Stomach (tissue), 9 donors: Measurements from ENCODE around the gene FAM25A. TPM values are rescaled to one million over a fixed set of nuclear protein-coding genes. Genes with fewer than 3 reads are reported as not detected.

Source experiments
- DNase-seq, 2 donors: peaks; one replicate each; pipeline versions ENCODE4 v3.0.0 to v3.0.0-alpha.2; 2013 to 2019
- H3K27ac ChIP-seq, 5 donors: fragments of 200-600 bp in 4 of 5; sonication (generic) in 4 of 5; one replicate each; pipeline ENCODE4 v1.5.1; 2013 to 2019; ENCODE audit warnings: mild to moderate bottlenecking in 1 of 5, moderate library complexity in 1 of 5
- H3K27me3 ChIP-seq, 3 donors: fragments of 200-600 bp; sonication (generic); one replicate each; pipeline ENCODE4 v1.5.1; 2017 to 2019; ENCODE audit warnings: mixed run types in 1 of 3
- H3K36me3 ChIP-seq, 4 donors: fragments of 200-600 bp; sonication (generic); 1 replicate in 3 of 4; 2 replicates in 1 of 4; pipeline ENCODE4 v1.5.1; 2016 to 2019
- H3K4me1 ChIP-seq, 4 donors: fragments of 200-600 bp; sonication (generic); one replicate each; pipeline ENCODE4 v1.5.1; 2016 to 2019
- H3K4me3 ChIP-seq, 4 donors: fragments of 200-600 bp; sonication (generic) in 3 of 4; one replicate each; pipeline ENCODE4 v1.5.1; 2016 to 2019; ENCODE audit warnings: mild to moderate bottlenecking in 1 of 4
- H3K9me3 ChIP-seq, 4 donors: fragments of 200-600 bp; sonication (generic); one replicate each; pipeline ENCODE4 v1.5.1; 2016 to 2019
- CTCF ChIP-seq, 7 experiments: fragments of 450-650 bp in 4 of 7; fragments of 200-600 bp in 3 of 7; sonication (generic) in 3 of 7; IDR thresholded peaks; one replicate each; pipeline ENCODE4 v1.5.1; 2016 to 2019; ENCODE audit warnings: antibody characterized with exemption in 7 of 7, control low read depth in 2 of 7, mild to moderate bottlenecking in 1 of 7
- POLR2A ChIP-seq, 4 donors: fragments of 450-650 bp; IDR thresholded peaks; one replicate each; pipeline ENCODE4 v1.6.1; 2016; ENCODE audit warnings: antibody characterized with exemption in 4 of 4, control low read depth in 2 of 4, mild to moderate bottlenecking in 1 of 4, moderate library complexity in 1 of 4
- POLR2AphosphoS5 ChIP-seq, 3 donors: sonication (generic); formaldehyde crosslinking; IDR thresholded peaks; one replicate each; pipeline ENCODE4 v1.6.1; 2016; ENCODE audit warnings: antibody characterized with exemption in 3 of 3
- WGBS, 5 donors: extraction: QIAGEN DNeasy Blood & Tissue Kit in 3 of 5; methylation state at CpG; one replicate each; pipeline versions ENCODE4 v1.1.5 to v1.1.7; 2013 to 2018; 5-methylcytosine and 5-hydroxymethylcytosine counted together
- intact Hi-C: fragments of 100-400 bp; cut with DNase I; formaldehyde crosslinking; loops from one replicate; pipeline ENCODE4 v1.15.1; 2023; ENCODE audit warnings: low total_unique reads
- polyA plus RNA-seq, 3 donors: library from polyadenylated mRNA; stranded (reverse); fragments of 200-250 nt; gene quantifications; one replicate each; pipeline ENCODE4 v1.2.3, GENCODE V29; 2013
- small RNA-seq, 4 donors: library from RNA; depleted of rRNA; stranded (forward); fragments of <200 nt; gene quantifications; one replicate each; pipeline ENCODE3, GENCODE V24; 2016
- total RNA-seq, 5 donors: library from RNA; depleted of rRNA; stranded (reverse); fragments of >200 nt; gene quantifications; one replicate each; pipeline versions ENCODE4 v1.1.0 to v1.2.3, GENCODE V29; 2014 to 2016
- donor health status: healthy with polysubstance abuse.
- donor health status: Bipolar disorder and iron deficiency.
- donor health status: healthy.

Gene FAM25A
- total and polyA plus RNA-seq, 8 donors: 11.9 TPM; not detected in 7

GRCh38 chr10:87072449-87072848 is 52.4 kb downstream of the FAM25A start:
- Histone ChIP-seq H3K36me3 (peaks cover 17 to 82% (median 74%) of the 10 kb centered on the region in 4 donors), H3K4me3 (no peak overlapping the region), H3K4me1 (no peaks in the 10 kb centered on the region), H3K9me3 (no peaks in the 10 kb centered on the region), H3K27ac (no peak overlapping the region), H3K27me3 (no peaks in the 10 kb centered on the region)
- TF ChIP-seq POLR2AphosphoS5 (IDR thresholded peaks at IDR 0.05) (no peak), POLR2A (IDR thresholded peaks at IDR 0.05) (no peak), CTCF (IDR thresholded peaks at IDR 0.05) (no peak)
- intact Hi-C loops: no loop called here
- DNase-seq: no peak
- 44 to 71% (median 55%) methylated on average over 2 of the region's 2 CpGs for WGBS, 5 donors

Small RNA genes lying within 50 kb of the gene (small RNA-seq; reads per million reads assigned to genes)
- gene AL136982.5 (0 reads per million in 4 donors), gene BMS1P3 (0 reads per million in 4 donors), gene FAM25A (0 reads per million in 4 donors), gene RNU6-529P (0 reads per million in 4 donors)

Other genes starting within 250 kb of the FAM25A start
- gene MMRN2, start 62.7 kb upstream of the FAM25A start, total RNA-seq: 10 to 100 TPM in 3 of 5 donors, 1 to 10 TPM in 2; 1.8 to 40.0 (median 12.9) TPM
- 1 to 10 TPM in 2 of 3 donors, under 1 TPM in 1; 1.00 to 5.0 (median 3.1) TPM for gene MMRN2, start 62.7 kb upstream of the FAM25A start, polyA plus RNA-seq
- gene SNCG, start 61.7 kb upstream of the FAM25A start, total RNA-seq: 1 to 10 TPM in 4 of 5 donors, not detected in 1; 3.8 to 7.6 (median 5.6) TPM
- 10 to 100 TPM; 10.9 to 59.6 (median 26.4) TPM for gene SNCG, start 61.7 kb upstream of the FAM25A start, polyA plus RNA-seq
- gene ADIRF, start 51.8 kb upstream of the FAM25A start, total RNA-seq: 10 to 100 TPM in 4 of 5 donors, 1 to 10 TPM in 1; 1.2 to 98.2 (median 28.6) TPM
- 100 to 1,000 TPM in 2 of 3 donors, 10 to 100 TPM in 1; 96.4 to 249 (median 101) TPM for gene ADIRF, start 51.8 kb upstream of the FAM25A start, polyA plus RNA-seq
- 100 to 1,000 TPM in 2 of 5 donors, 10 to 100 TPM in 3; 56.2 to 260 (median 71.1) TPM for gene GLUD1, start 74.5 kb downstream of the FAM25A start, total RNA-seq
- 10 to 100 TPM; 50.6 to 76.8 (median 58.0) TPM for gene GLUD1, start 74.5 kb downstream of the FAM25A start, polyA plus RNA-seq
- gene SHLD2, start 74.9 kb downstream of the FAM25A start, total RNA-seq: 10 to 100 TPM; 11.6 to 76.2 (median 39.1) TPM
- 10 to 100 TPM; 12.3 to 15.6 (median 13.4) TPM for gene SHLD2, start 74.9 kb downstream of the FAM25A start, polyA plus RNA-seq
- gene NUTM2A, start 205.2 kb downstream of the FAM25A start, total RNA-seq: 1 to 10 TPM in 2 of 5 donors, under 1 TPM in 2, not detected in 1; 0.45 to 7.0 (median 1.2) TPM
- 1 to 10 TPM in 2 of 3 donors, under 1 TPM in 1; 0.92 to 3.8 (median 1.3) TPM for gene NUTM2A, start 205.2 kb downstream of the FAM25A start, polyA plus RNA-seq